ENCODE data around the gene TCTN3. TPM values are rescaled to one million over a fixed set of nuclear protein-coding genes. Genes with fewer than 3 reads are reported as not detected.
"Not testable (repeated sequence)": the region's sequence is repeated elsewhere in the genome, so short reads cannot be mapped to it uniquely, and the experiment has no call there.

The TCTN3 gene
- total RNA-seq, result 10 to 100 TPM; 16.2 to 38.3 (median 22.2) TPM
- 10 to 100 TPM; 55.0 to 60.7 TPM for polyA plus RNA-seq
- total RNA-seq, result 27.6 reads per million, percentile 58 among the genes with 10 or more reads in this experiment

GRCh38 chr10:95693668-95694534 is at the start of gene TCTN3:
TSS of gene TCTN3 (minus strand) at chr10:95693927. CDS start at chr10:95693899, 28 bp downstream.
- CTCF ChIA-PET, result interaction anchor here (0.6 to 3.0 kb wide), 24 partner anchors 8 to 605 kb away, joined by 3 to 23 read pairs (median 4); partner anchors contain the start of gene CC2D2B
- H3K4me1 Mint-ChIP-seq, result peaks cover 27 to 51% (median 42%) of the 10 kb centered on the region in 7 donors

GRCh38 chr10:95742962-95743535 is 49.3 kb upstream of the TCTN3 start:
- Mint-ChIP-seq H3K4me1 (peaks cover 0 to 21% (median 4%) of the 10 kb centered on the region in 7 donors), H3K27me3 (peaks cover 4 to 14% (median 7%) of the 10 kb centered on the region in 5 donors), H3K36me3 (peaks cover 0 to 14% (median 0%) of the 10 kb centered on the region in 5 donors), H3K4me3 (no peak overlapping the region), H3K9me3 (peaks cover 0 to 12% (median 1%) of the 10 kb centered on the region in 11 donors), H3K27ac (no peak overlapping the region)
- no peak overlapping the region for H3K4me3 ChIP-seq (ENCODE audit: low read length)
- no peaks in the 10 kb centered on the region for H3K27me3 ChIP-seq (ENCODE audit: control insufficient read depth in 2 of 2, insufficient read depth in 2 of 2, low read length in 2 of 2)
- DNase-seq (no peak), ATAC-seq (no peak)
- no peaks in the 10 kb centered on the region for H3K36me3 ChIP-seq (ENCODE audit: control insufficient read depth in 2 of 3, insufficient read depth in 3 of 3, low read length in 3 of 3)
- CTCF ChIA-PET, result no interaction called here
- POLR2A ChIA-PET, result no interaction called here
- no peaks in the 10 kb centered on the region for H3K9me3 ChIP-seq (ENCODE audit: control insufficient read depth in 2 of 3, low read length in 3 of 3)
- intact Hi-C loops (cut with micrococcal nuclease), result no loop called here
- no peak overlapping the region for H3K27ac ChIP-seq (ENCODE audit: low read depth, low read length)
- no peaks in the 10 kb centered on the region for H3K4me1 ChIP-seq (ENCODE audit: control insufficient read depth in 2 of 2, insufficient read depth in 2 of 2, low read length in 2 of 2)

More at GRCh38 chr10:95693668-95694534, at the start of gene TCTN3:
- Histone ChIP-seq H3K4me1 (ENCODE audit: control insufficient read depth in 2 of 2, insufficient read depth in 2 of 2, low read length in 2 of 2) (peaks cover 11 to 15% of the 10 kb centered on the region in 2 donors), H3K27ac (ENCODE audit: low read depth, low read length) (peak within 1 kb of the TSS; percentile 95), H3K27me3 (ENCODE audit: control insufficient read depth in 2 of 2, insufficient read depth in 2 of 2, low read length in 2 of 2) (no peaks in the 10 kb centered on the region), H3K4me3 (ENCODE audit: low read length) (peak within 1 kb of the TSS; percentile 93), H3K36me3 (ENCODE audit: control insufficient read depth in 2 of 3, insufficient read depth in 3 of 3, low read length in 3 of 3) (peaks cover 0 to 27% (median 0%) of the 10 kb centered on the region in 3 experiments), H3K9me3 (ENCODE audit: control insufficient read depth in 2 of 3, low read length in 3 of 3) (no peaks in the 10 kb centered on the region)
- POLR2A ChIA-PET, result interaction anchor here (0.6 to 2.9 kb wide), 10 partner anchors 30 to 1138 kb away, joined by 3 to 13 read pairs (median 4); partner anchors contain the start of genes ALDH18A1, LCOR and ZNF518A
- Mint-ChIP-seq H3K9me3 (peaks cover 0 to 4% (median 0%) of the 10 kb centered on the region in 11 donors), H3K36me3 (peaks cover 4 to 28% (median 5%) of the 10 kb centered on the region in 5 donors), H3K27ac (peak within 1 kb of the TSS; percentile 91 to 98 (median 96)), H3K4me3 (peak within 1 kb of the TSS; percentile 89 to 99 (median 96)), H3K27me3 (peaks cover 0 to 9% (median 2%) of the 10 kb centered on the region in 5 donors)
- ATAC-seq (peak; percentile 98), DNase-seq (peak; percentile 85 to 98 (median 97))
- intact Hi-C loops (cut with micrococcal nuclease), result loop anchor here (1.0 to 10.0 kb wide), 19 partner anchors 38 to 1992 kb away; partner anchors contain the start of genes ALDH18A1 (in 2 of the 2), CC2D2B (in 2 of the 2), CCNJ (in 2 of the 2) and SORBS1 (in 2 of the 2)

GRCh38 chr10:95742485-95742884 is 48.8 kb upstream of the TCTN3 start:
- peaks cover 4 to 19% (median 7%) of the 10 kb centered on the region in 5 donors for H3K27me3 Mint-ChIP-seq
- peaks cover 0 to 21% (median 4%) of the 10 kb centered on the region in 7 donors for H3K4me1 Mint-ChIP-seq
- no peaks in the 10 kb centered on the region for H3K36me3 ChIP-seq (ENCODE audit: control insufficient read depth in 2 of 3, insufficient read depth in 3 of 3, low read length in 3 of 3)
- H3K4me3 ChIP-seq (ENCODE audit: low read length), result no peak overlapping the region
- no peak overlapping the region for H3K4me3 Mint-ChIP-seq
- no peaks in the 10 kb centered on the region for H3K9me3 ChIP-seq (ENCODE audit: control insufficient read depth in 2 of 3, low read length in 3 of 3)
- DNase-seq (no peak), ATAC-seq (no peak)
- ChIA-PET POLR2A (no interaction called here), CTCF (no interaction called here)
- H3K9me3 Mint-ChIP-seq, result peaks cover 0 to 12% (median 1%) of the 10 kb centered on the region in 11 donors
- intact Hi-C loops (cut with micrococcal nuclease), result no loop called here
- H3K27ac ChIP-seq (ENCODE audit: low read depth, low read length), result no peak overlapping the region
- H3K27ac Mint-ChIP-seq, result no peak overlapping the region
- peaks cover 0 to 12% (median 0%) of the 10 kb centered on the region in 5 donors for H3K36me3 Mint-ChIP-seq
- no peaks in the 10 kb centered on the region for H3K27me3 ChIP-seq (ENCODE audit: control insufficient read depth in 2 of 2, insufficient read depth in 2 of 2, low read length in 2 of 2)
- no peaks in the 10 kb centered on the region for H3K4me1 ChIP-seq (ENCODE audit: control insufficient read depth in 2 of 2, insufficient read depth in 2 of 2, low read length in 2 of 2)

GRCh38 chr10:95741807-95742467 is 48.2 kb upstream of the TCTN3 start:
- no peak overlapping the region for H3K27ac Mint-ChIP-seq
- CTCF ChIA-PET, result no interaction called here
- H3K27me3 Mint-ChIP-seq, result peaks cover 4 to 24% (median 7%) of the 10 kb centered on the region in 5 donors
- H3K9me3 ChIP-seq (ENCODE audit: control insufficient read depth in 2 of 3, low read length in 3 of 3), result no peaks in the 10 kb centered on the region
- no peaks in the 10 kb centered on the region for H3K4me1 ChIP-seq (ENCODE audit: control insufficient read depth in 2 of 2, insufficient read depth in 2 of 2, low read length in 2 of 2)
- POLR2A ChIA-PET, result no interaction called here
- no peaks in the 10 kb centered on the region for H3K27me3 ChIP-seq (ENCODE audit: control insufficient read depth in 2 of 2, insufficient read depth in 2 of 2, low read length in 2 of 2)
- intact Hi-C loops (cut with micrococcal nuclease), result no loop called here
- no peak for DNase-seq
- peaks cover 0 to 12% (median 0%) of the 10 kb centered on the region in 5 donors for H3K36me3 Mint-ChIP-seq
- ATAC-seq, result no peak
- no peak overlapping the region for H3K4me3 Mint-ChIP-seq
- H3K4me1 Mint-ChIP-seq, result peaks cover 0 to 21% (median 4%) of the 10 kb centered on the region in 7 donors
- no peak overlapping the region for H3K4me3 ChIP-seq (ENCODE audit: low read length)
- H3K27ac ChIP-seq (ENCODE audit: low read depth, low read length), result no peak overlapping the region
- peaks cover 0 to 12% (median 1%) of the 10 kb centered on the region in 11 donors for H3K9me3 Mint-ChIP-seq
- no peaks in the 10 kb centered on the region for H3K36me3 ChIP-seq (ENCODE audit: control insufficient read depth in 2 of 3, insufficient read depth in 3 of 3, low read length in 3 of 3)

- DNase-seq (no peak), ATAC-seq (no peak)
- ChIA-PET POLR2A (no interaction called here), CTCF (no interaction called here)
- peaks cover 0 to 21% (median 4%) of the 10 kb centered on the region in 7 donors for H3K4me1 Mint-ChIP-seq
- no peaks in the 10 kb centered on the region for H3K4me1 ChIP-seq (ENCODE audit: control insufficient read depth in 2 of 2, insufficient read depth in 2 of 2, low read length in 2 of 2)
- H3K4me3 ChIP-seq (ENCODE audit: low read length), result no peak overlapping the region
- peaks cover 0 to 9% (median 0%) of the 10 kb centered on the region in 5 donors for H3K36me3 Mint-ChIP-seq
- H3K9me3 Mint-ChIP-seq, result peaks cover 0 to 12% (median 6%) of the 10 kb centered on the region in 11 donors
- intact Hi-C loops (cut with micrococcal nuclease), result no loop called here
- no peaks in the 10 kb centered on the region for H3K36me3 ChIP-seq (ENCODE audit: control insufficient read depth in 2 of 3, insufficient read depth in 3 of 3, low read length in 3 of 3)
- peaks cover 4 to 32% (median 12%) of the 10 kb centered on the region in 5 donors for H3K27me3 Mint-ChIP-seq
- H3K27me3 ChIP-seq (ENCODE audit: control insufficient read depth in 2 of 2, insufficient read depth in 2 of 2, low read length in 2 of 2), result no peaks in the 10 kb centered on the region
- peak overlapping the region in 1 of 10 donors; percentile 12 for H3K4me3 Mint-ChIP-seq
- H3K9me3 ChIP-seq (ENCODE audit: control insufficient read depth in 2 of 3, low read length in 3 of 3), result no peaks in the 10 kb centered on the region
- no peak overlapping the region for H3K27ac ChIP-seq (ENCODE audit: low read depth, low read length)
- no peak overlapping the region for H3K27ac Mint-ChIP-seq
These were observed 45.3 kb upstream of the TCTN3 start for GRCh38 chr10:95739056-95739455.

GRCh38 chr10:95732907-95733306 is 39.2 kb upstream of the TCTN3 start:
- POLR2A ChIA-PET; intact Hi-C loops (cut with micrococcal nuclease); H3K4me1 Mint-ChIP-seq; H3K9me3 ChIP-seq (ENCODE audit: control insufficient read depth in 2 of 3, low read length in 3 of 3); H3K4me1 ChIP-seq (ENCODE audit: control insufficient read depth in 2 of 2, insufficient read depth in 2 of 2, low read length in 2 of 2); H3K27ac Mint-ChIP-seq; ATAC-seq; H3K4me3 Mint-ChIP-seq; H3K36me3 ChIP-seq (ENCODE audit: control insufficient read depth in 2 of 3, insufficient read depth in 3 of 3, low read length in 3 of 3); H3K27ac ChIP-seq (ENCODE audit: low read depth, low read length); H3K27me3 ChIP-seq (ENCODE audit: control insufficient read depth in 2 of 2, insufficient read depth in 2 of 2, low read length in 2 of 2); H3K4me3 ChIP-seq (ENCODE audit: low read length); DNase-seq; CTCF ChIA-PET: not testable (repeated sequence)
- peaks cover 0 to 43% (median 24%) of the 10 kb centered on the region in 11 donors for H3K9me3 Mint-ChIP-seq
- peaks cover 0 to 14% (median 4%) of the 10 kb centered on the region in 5 donors for H3K36me3 Mint-ChIP-seq
- peaks cover 10 to 37% (median 22%) of the 10 kb centered on the region in 5 donors for H3K27me3 Mint-ChIP-seq
